Testis (tissue), 2 donors: ENCODE data around the gene CUL7.

Experiments used
- POLR2A ChIP-seq: fragments of 450-650 bp; IDR thresholded peaks from one replicate; pipeline ENCODE4 v1.6.1; 2017; ENCODE audit warnings: antibody characterized with exemption, mild to moderate bottlenecking, moderate library complexity
- TF ChIP-seq, protein P1 (sequence below), 3 experiments: fragments of 450-650 bp in 2 of 3; fragments of 200-600 bp in 1 of 3; sonication (generic) in 1 of 3; IDR thresholded peaks; one replicate each; pipeline ENCODE4 v1.5.1; 2016 to 2019; ENCODE audit warnings: antibody characterized with exemption in 3 of 3, mild to moderate bottlenecking in 2 of 3, moderate library complexity in 1 of 3

DNA sequence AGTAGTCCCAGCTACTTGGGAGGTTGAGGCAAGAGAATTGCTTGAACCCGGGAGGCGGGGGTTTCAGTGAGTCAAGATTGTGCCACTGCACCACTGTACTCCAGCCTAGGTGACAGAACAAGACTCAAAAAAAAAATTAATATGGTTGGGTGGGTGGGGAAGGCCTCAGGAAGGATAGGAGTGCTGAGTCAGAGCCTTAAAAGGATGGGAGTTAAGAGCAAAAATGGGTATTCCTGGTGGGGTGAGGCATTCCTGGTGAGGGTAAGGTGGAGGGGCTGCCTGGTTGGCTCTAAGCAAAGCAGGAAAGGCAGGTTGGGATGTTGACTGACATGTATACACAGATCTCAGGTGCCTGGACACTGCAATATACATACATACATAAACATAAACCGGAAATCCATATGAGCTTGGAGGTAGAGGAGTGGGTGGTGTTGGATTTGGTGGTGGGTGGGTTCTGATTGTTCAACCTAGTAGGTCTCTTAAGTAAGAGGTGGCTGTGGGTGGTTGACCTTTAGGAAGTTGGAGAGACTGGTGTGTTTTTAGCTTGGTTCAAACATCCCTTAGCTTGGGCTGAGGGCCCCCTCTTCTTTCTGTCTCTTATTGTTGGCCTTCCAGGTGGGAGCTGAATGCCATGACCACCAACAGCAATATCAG lies 33.5 kb downstream of the CUL7 start:
- TF ChIP-seq, protein P1, sequence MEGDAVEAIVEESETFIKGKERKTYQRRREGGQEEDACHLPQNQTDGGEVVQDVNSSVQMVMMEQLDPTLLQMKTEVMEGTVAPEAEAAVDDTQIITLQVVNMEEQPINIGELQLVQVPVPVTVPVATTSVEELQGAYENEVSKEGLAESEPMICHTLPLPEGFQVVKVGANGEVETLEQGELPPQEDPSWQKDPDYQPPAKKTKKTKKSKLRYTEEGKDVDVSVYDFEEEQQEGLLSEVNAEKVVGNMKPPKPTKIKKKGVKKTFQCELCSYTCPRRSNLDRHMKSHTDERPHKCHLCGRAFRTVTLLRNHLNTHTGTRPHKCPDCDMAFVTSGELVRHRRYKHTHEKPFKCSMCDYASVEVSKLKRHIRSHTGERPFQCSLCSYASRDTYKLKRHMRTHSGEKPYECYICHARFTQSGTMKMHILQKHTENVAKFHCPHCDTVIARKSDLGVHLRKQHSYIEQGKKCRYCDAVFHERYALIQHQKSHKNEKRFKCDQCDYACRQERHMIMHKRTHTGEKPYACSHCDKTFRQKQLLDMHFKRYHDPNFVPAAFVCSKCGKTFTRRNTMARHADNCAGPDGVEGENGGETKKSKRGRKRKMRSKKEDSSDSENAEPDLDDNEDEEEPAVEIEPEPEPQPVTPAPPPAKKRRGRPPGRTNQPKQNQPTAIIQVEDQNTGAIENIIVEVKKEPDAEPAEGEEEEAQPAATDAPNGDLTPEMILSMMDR (IDR thresholded peaks at IDR 0.05), result no peak
- no peak for TF ChIP-seq POLR2A
